Tibial nerve (tissue), 4 donors: Measurements from ENCODE around the gene DCTN5. TPM values are rescaled to one million over a fixed set of nuclear protein-coding genes. Genes with fewer than 3 reads are reported as not detected.
"Not testable (repeated sequence)": the region's sequence is repeated elsewhere in the genome, so short reads cannot be mapped to it uniquely, and the experiment has no call there.

Experiments
- DNase-seq, 2 donors: peaks; one replicate each; pipeline ENCODE4 v3.0.0-alpha.2; 2019; ENCODE audit warnings: low spot score in 2 of 2
- H3K27ac ChIP-seq, 4 donors: fragments of 200-600 bp; sonication (generic) in 3 of 4; one replicate each; pipeline ENCODE4 v1.5.1; 2017 to 2019; ENCODE audit warnings: mild to moderate bottlenecking in 1 of 4
- H3K27me3 ChIP-seq, 2 donors: fragments of 200-600 bp; sonication (generic) in 1 of 2; one replicate each; pipeline versions ENCODE4 v1.5.1 to v1.6.0; 2017 to 2019
- H3K36me3 ChIP-seq, 3 donors: fragments of 200-600 bp; sonication (generic); one replicate each; pipeline ENCODE4 v1.5.1; 2018 to 2019
- H3K4me1 ChIP-seq, 4 donors: fragments of 200-600 bp; sonication (generic) in 3 of 4; one replicate each; pipeline ENCODE4 v1.5.1; 2017 to 2019
- H3K4me3 ChIP-seq, 4 donors: fragments of 200-600 bp; sonication (generic) in 3 of 4; one replicate each; pipeline ENCODE4 v1.5.1; 2017 to 2019; ENCODE audit warnings: mild to moderate bottlenecking in 1 of 4, moderate library complexity in 1 of 4
- H3K9me3 ChIP-seq, 4 donors: fragments of 200-600 bp; sonication (generic) in 3 of 4; one replicate each; pipeline ENCODE4 v1.5.1; 2017 to 2019
- EP300 ChIP-seq, 2 donors: sonication (generic); formaldehyde crosslinking; IDR thresholded peaks; one replicate each; pipeline ENCODE4 v1.6.1; 2017; ENCODE audit warnings: antibody characterized with exemption in 2 of 2, mild to moderate bottlenecking in 1 of 2
- POLR2A ChIP-seq, 2 donors: fragments of 450-650 bp; IDR thresholded peaks; one replicate each; pipeline ENCODE4 v1.6.1; 2017; ENCODE audit warnings: antibody characterized with exemption in 2 of 2, mild to moderate bottlenecking in 2 of 2, moderate library complexity in 2 of 2
- WGBS, 2 donors: methylation state at CpG; one replicate each; pipeline ENCODE4 v1.1.5; 2018; 5-methylcytosine and 5-hydroxymethylcytosine counted together
- total RNA-seq, 4 donors: library from RNA; depleted of rRNA; stranded (reverse); fragments of >200 nt; gene quantifications; one replicate each; pipeline ENCODE4 v1.1.0, GENCODE V29; 2016
- TF ChIP-seq, protein P1 (sequence below), 5 experiments: fragments of 200-600 bp in 3 of 5; fragments of 450-650 bp in 2 of 5; sonication (generic) in 3 of 5; IDR thresholded peaks; one replicate each; pipeline ENCODE4 v1.5.1; 2016 to 2019; ENCODE audit warnings: antibody characterized with exemption in 5 of 5, mild to moderate bottlenecking in 3 of 5, moderate library complexity in 2 of 5

Gene DCTN5
- total RNA-seq, 4 donors from 2014 or later = 23.1 to 28.8 (median 27.3) TPM

DNA sequence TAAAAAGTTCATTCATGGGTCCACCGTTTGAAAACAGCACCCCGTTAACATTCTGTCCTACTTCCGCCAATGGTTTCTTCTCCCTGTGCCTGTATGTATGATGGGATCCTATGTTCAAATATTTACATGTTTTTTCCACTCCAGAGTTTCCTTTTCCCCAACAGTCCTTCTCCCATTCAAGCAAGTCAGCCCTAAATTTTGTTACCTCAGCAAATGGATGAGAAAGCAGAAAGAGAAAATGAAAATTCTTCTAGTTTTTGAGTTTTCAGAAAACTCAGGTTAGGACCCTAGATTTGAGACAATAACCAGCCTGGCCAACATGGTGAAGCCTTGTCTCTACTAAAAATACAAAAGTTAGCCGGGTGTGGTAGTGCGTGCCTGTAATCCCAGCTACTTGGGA lies 75.2 kb downstream of the DCTN5 start:
- 81 to 83% methylated on average over 5 of the region's 5 CpGs for WGBS, 2 donors

DNA sequence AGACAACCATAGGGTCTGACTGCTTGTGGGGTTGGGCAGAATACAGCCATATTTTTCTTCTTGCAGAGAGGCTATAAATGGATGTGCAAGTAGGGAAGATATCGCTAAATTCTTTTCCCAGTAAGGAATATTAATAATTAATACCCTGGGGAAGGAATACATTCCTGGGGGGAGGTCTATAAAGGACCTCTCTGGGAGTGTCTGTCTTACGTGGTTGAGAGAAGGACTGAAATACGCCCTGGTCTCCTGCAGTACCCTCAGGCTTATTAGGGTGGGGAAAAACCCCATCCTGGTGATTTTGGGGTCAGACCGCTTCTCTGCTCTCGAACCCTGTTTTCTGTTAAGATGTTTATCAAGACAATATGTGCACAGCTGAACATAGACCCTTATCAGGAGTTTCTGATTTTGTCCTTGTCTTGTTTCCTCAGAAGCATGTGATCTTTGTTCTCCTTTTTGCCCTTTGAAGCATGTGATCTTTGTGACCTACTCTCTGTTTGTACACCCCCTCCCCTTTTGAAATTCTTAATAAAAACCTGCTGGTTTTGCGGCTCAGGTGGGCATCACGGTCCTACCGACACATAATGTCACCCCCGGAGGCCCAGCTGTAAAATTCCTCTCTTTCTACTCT lies 81.5 kb downstream of the DCTN5 start:
- H3K4me3 ChIP-seq = not testable (repeated sequence)
- 77 to 86% methylated on average over 9 of the region's 9 CpGs for WGBS, 2 donors

More for the DNA sequence above, 75.2 kb downstream of the DCTN5 start:
- no peaks in the 10 kb centered on the region for H3K9me3 ChIP-seq
- peaks cover 0 to 33% of the 10 kb centered on the region in 2 donors for H3K27me3 ChIP-seq
- TF ChIP-seq, protein P1, sequence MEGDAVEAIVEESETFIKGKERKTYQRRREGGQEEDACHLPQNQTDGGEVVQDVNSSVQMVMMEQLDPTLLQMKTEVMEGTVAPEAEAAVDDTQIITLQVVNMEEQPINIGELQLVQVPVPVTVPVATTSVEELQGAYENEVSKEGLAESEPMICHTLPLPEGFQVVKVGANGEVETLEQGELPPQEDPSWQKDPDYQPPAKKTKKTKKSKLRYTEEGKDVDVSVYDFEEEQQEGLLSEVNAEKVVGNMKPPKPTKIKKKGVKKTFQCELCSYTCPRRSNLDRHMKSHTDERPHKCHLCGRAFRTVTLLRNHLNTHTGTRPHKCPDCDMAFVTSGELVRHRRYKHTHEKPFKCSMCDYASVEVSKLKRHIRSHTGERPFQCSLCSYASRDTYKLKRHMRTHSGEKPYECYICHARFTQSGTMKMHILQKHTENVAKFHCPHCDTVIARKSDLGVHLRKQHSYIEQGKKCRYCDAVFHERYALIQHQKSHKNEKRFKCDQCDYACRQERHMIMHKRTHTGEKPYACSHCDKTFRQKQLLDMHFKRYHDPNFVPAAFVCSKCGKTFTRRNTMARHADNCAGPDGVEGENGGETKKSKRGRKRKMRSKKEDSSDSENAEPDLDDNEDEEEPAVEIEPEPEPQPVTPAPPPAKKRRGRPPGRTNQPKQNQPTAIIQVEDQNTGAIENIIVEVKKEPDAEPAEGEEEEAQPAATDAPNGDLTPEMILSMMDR (IDR thresholded peaks at IDR 0.05) = no peak
- no peak for TF ChIP-seq EP300 (IDR thresholded peaks at IDR 0.05)
- TF ChIP-seq POLR2A (IDR thresholded peaks at IDR 0.05) = no peak
- no peak overlapping the region for H3K4me3 ChIP-seq
- H3K27ac ChIP-seq = no peak overlapping the region
- no peaks in the 10 kb centered on the region for H3K36me3 ChIP-seq
- no peak for DNase-seq
- no peaks in the 10 kb centered on the region for H3K4me1 ChIP-seq

DNA sequence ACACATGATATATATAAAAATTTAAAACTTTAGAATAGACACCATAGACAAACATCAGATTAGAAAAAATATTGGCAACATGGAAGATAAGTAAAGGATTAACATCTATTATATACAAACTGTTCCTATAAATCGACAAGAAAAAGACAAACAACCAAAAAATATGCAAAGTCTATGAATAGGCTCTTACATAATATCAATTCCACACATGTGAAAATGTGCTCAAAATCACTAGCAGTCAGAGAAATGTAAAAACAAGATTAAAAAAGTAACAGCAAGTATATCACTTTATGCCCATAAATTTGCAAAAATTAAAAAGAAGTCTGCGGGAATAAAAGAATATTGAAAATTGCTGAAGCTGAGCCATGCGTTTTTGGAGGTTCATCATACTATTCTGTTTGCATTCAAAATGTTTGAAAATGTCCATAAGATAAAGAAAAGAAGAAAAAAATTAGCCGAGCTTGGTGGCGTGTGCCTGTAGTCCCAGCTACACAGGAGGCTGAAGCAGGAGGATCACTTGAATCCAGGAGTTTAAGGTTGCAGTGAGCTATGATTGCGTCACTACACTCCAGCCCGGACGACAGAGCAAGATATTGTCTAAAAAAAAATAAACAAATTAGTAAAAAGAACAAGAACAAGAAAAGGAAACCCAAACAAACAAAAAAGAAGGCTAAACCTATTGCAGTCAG lies 83.0 kb downstream of the DCTN5 start:
- 77 to 81% methylated on average over 8 of the region's 8 CpGs for WGBS, 2 donors
- Histone ChIP-seq H3K9me3 (peaks cover 0 to 15% (median 0%) of the 10 kb centered on the region in 4 donors), H3K27me3 (no peaks in the 10 kb centered on the region), H3K4me3 (no peak overlapping the region), H3K27ac (no peak overlapping the region), H3K36me3 (no peaks in the 10 kb centered on the region), H3K4me1 (no peaks in the 10 kb centered on the region)
- TF ChIP-seq, protein P1 (IDR thresholded peaks at IDR 0.05) = no peak
- no peak for DNase-seq

More for the DNA sequence above, 81.5 kb downstream of the DCTN5 start:
- H3K27me3 ChIP-seq, H3K36me3 ChIP-seq, DNase-seq, H3K4me1 ChIP-seq, H3K27ac ChIP-seq: not testable (repeated sequence)
- H3K9me3 ChIP-seq = peaks cover 0 to 15% (median 0%) of the 10 kb centered on the region in 4 donors

DNA sequence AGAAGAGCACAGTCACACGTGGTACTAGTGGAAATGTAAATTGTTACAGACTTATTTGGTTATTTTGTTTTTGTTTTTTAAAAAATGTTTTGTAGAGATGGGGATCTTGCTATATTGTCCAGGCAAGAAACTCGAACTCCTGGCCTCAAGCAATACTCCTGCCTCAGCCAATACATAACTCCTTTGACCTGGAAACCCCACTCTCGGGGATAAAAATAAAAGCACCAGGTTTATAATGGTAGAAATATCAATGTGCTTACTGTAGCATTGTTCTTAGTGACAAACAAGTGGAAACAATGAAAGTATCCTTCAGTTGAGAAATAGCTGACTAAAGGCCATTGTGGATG lies 83.5 kb downstream of the DCTN5 start:
- no peak overlapping the region for H3K27ac ChIP-seq
- DNase-seq = no peak
- no peaks in the 10 kb centered on the region for H3K27me3 ChIP-seq
- H3K36me3 ChIP-seq = no peaks in the 10 kb centered on the region
- no peak for TF ChIP-seq EP300 (IDR thresholded peaks at IDR 0.05)
- TF ChIP-seq POLR2A (IDR thresholded peaks at IDR 0.05) = no peak
- TF ChIP-seq, protein P1 (IDR thresholded peaks at IDR 0.05) = no peak
- H3K4me1 ChIP-seq = no peaks in the 10 kb centered on the region
- no peak overlapping the region for H3K4me3 ChIP-seq
- peaks cover 0 to 15% (median 0%) of the 10 kb centered on the region in 4 donors for H3K9me3 ChIP-seq
- 56 to 60% methylated on average over 3 of the region's 3 CpGs for WGBS, 2 donors

DNA sequence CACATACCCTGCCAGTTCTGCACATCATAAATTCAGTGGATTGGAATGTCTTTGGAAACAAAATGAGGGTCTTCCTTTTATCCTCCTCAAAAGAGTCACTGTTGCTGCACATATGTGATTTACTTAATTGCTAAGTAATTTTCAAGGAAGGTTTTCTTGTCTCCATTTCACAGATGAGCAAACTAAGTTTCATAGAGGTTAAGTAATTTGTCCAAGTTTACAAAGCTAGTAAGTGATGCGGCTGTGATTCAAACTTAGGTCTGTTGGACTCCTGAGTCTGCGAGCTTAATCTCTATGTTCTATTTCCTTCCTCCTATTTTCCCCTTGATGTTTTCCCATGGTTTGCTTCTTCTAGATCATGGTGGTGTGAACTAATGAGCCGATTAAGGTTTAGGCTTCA lies 85.4 kb downstream of the DCTN5 start:
- 90% methylated on average over 3 of the region's 3 CpGs for WGBS, 2 donors
- TF ChIP-seq EP300 (IDR thresholded peaks at IDR 0.05) (no peak), POLR2A (IDR thresholded peaks at IDR 0.05) (no peak)
- TF ChIP-seq, protein P1 (IDR thresholded peaks at IDR 0.05) = no peak
- H3K4me3 ChIP-seq = no peak overlapping the region
- no peak for DNase-seq
- H3K27ac ChIP-seq = no peak overlapping the region
- no peaks in the 10 kb centered on the region for H3K27me3 ChIP-seq
- H3K9me3 ChIP-seq = peaks cover 0 to 15% (median 0%) of the 10 kb centered on the region in 4 donors
- H3K4me1 ChIP-seq = no peaks in the 10 kb centered on the region
- no peaks in the 10 kb centered on the region for H3K36me3 ChIP-seq

Other genes with a start within 250 kb of the DCTN5 start
- gene COG7, start 188.3 kb upstream of the DCTN5 start, total RNA-seq = 10 to 100 TPM; 21.6 to 35.7 (median 24.8) TPM
- 10 to 100 TPM; 29.9 to 40.6 (median 36.8) TPM for gene GGA2, start 131.0 kb upstream of the DCTN5 start, total RNA-seq
- 10 to 100 TPM; 42.2 to 70.7 (median 57.1) TPM for gene EARS2, start 84.1 kb upstream of the DCTN5 start, total RNA-seq
- 100 to 1,000 TPM in 1 of 4 donors, 10 to 100 TPM in 3; 70.5 to 110 (median 76.5) TPM for gene UBFD1, start 83.7 kb upstream of the DCTN5 start, total RNA-seq
- 10 to 100 TPM; 43.7 to 87.8 (median 67.1) TPM for gene NDUFAB1, start 45.1 kb upstream of the DCTN5 start, total RNA-seq
- 10 to 100 TPM in 3 of 4 donors, 1 to 10 TPM in 1; 9.6 to 19.0 (median 10.7) TPM for gene PALB2, start 156 bp upstream of the DCTN5 start, total RNA-seq
- 1 to 10 TPM in 3 of 4 donors, under 1 TPM in 1; 0.59 to 9.6 (median 2.1) TPM for gene PLK1, start 37.4 kb downstream of the DCTN5 start, total RNA-seq
- not detected for gene ERN2, start 71.8 kb downstream of the DCTN5 start, total RNA-seq
- 10 to 100 TPM in 2 of 4 donors, 1 to 10 TPM in 2; 1.8 to 15.5 (median 7.5) TPM for gene CHP2, start 113.6 kb downstream of the DCTN5 start, total RNA-seq
- gene PRKCB, start 194.5 kb downstream of the DCTN5 start, total RNA-seq = 1 to 10 TPM; 2.7 to 6.9 (median 4.3) TPM